GM23338 (cell line): ENCODE results near the gene FNDC3B. TPM values are rescaled to one million over a fixed set of nuclear protein-coding genes. Genes with fewer than 3 reads are reported as not detected.

Experiments used
- ATAC-seq: fragments of 200-7000 bp; cut with Tn5 transposase; 3 replicates; pipeline ENCODE4 v1.9.1; 2020
- DNase-seq: peaks from one replicate; pipeline ENCODE4 v3.0.0-alpha.2; 2015; ENCODE audit warnings: low spot score
- H2AFZ ChIP-seq: fragments of 200-600 bp; sonication (generic); 2 replicates; pipeline ENCODE4 v1.8.0; 2016; ENCODE audit warnings: antibody characterized with exemption, mild to moderate bottlenecking, moderate library complexity
- H3F3A ChIP-seq: fragments of 200-600 bp; sonication (generic); replicated peaks from 2 replicates; pipeline ENCODE4 v1.8.0; 2017; ENCODE audit warnings: antibody characterized with exemption, mixed run types, low read depth
- H3K27ac ChIP-seq: fragments of 200-600 bp; sonication (generic); 2 replicates; pipeline ENCODE4 v1.6.1; 2016; ENCODE audit warnings: low read depth
- H3K27me3 ChIP-seq: fragments of 200-600 bp; sonication (generic); 2 replicates; pipeline ENCODE4 v1.8.0; 2016; ENCODE audit warnings: mild to moderate bottlenecking, mixed run types, moderate library complexity; ENCODE audit not compliant: insufficient read depth
- H3K36me3 ChIP-seq: fragments of 200-600 bp; sonication (generic); 2 replicates; pipeline ENCODE4 v1.8.0; 2016; ENCODE audit warnings: mild to moderate bottlenecking; ENCODE audit not compliant: insufficient read depth
- H3K4me1 ChIP-seq: fragments of 200-600 bp; sonication (generic); 2 replicates; pipeline ENCODE4 v1.8.0; 2016; ENCODE audit warnings: mild to moderate bottlenecking, moderate library complexity; ENCODE audit not compliant: insufficient read depth
- H3K4me2 ChIP-seq: fragments of 200-600 bp; sonication (generic); 2 replicates; pipeline ENCODE4 v1.7.1; 2017; ENCODE audit warnings: mixed run types
- H3K4me3 ChIP-seq: fragments of 200-600 bp; sonication (generic); 2 replicates; pipeline ENCODE4 v1.6.1; 2016; ENCODE audit warnings: mixed run types
- H3K79me2 ChIP-seq: fragments of 200-600 bp; sonication (generic); replicated peaks from 2 replicates; pipeline ENCODE4 v1.8.0; 2017; ENCODE audit warnings: mild to moderate bottlenecking; ENCODE audit not compliant: insufficient read depth
- H3K9me2 ChIP-seq: fragments of 200-600 bp; sonication (generic); 2 replicates; pipeline ENCODE4 v1.8.0; 2017; ENCODE audit not compliant: insufficient read depth
- H4K20me1 ChIP-seq: fragments of 200-600 bp; sonication (generic); replicated peaks from 2 replicates; pipeline ENCODE4 v1.8.0; 2017; ENCODE audit warnings: mild to moderate bottlenecking; ENCODE audit not compliant: insufficient read depth
- H3K27ac Mint-ChIP-seq: 2 replicates; pipeline ENCODE4 v1.8.0; 2020; ENCODE audit warnings: inconsistent platforms, mild to moderate bottlenecking, moderate library complexity, mixed read lengths
- H3K27me3 Mint-ChIP-seq: 3 replicates; pipeline ENCODE4 v1.8.0; 2022; ENCODE audit warnings: low read depth, mild to moderate bottlenecking, moderate library complexity, mixed read lengths, inconsistent platforms; ENCODE audit not compliant: insufficient read depth, poor library complexity
- H3K36me3 Mint-ChIP-seq: 3 replicates; pipeline ENCODE4 v1.8.0; 2021; ENCODE audit warnings: low read depth, mild to moderate bottlenecking, inconsistent platforms, moderate library complexity, mixed read lengths
- H3K4me1 Mint-ChIP-seq: 3 replicates; pipeline ENCODE4 v1.8.0; 2020; ENCODE audit warnings: mild to moderate bottlenecking, inconsistent platforms, mixed read lengths
- H3K4me3 Mint-ChIP-seq: 3 replicates; pipeline ENCODE4 v1.8.0; 2021; ENCODE audit warnings: moderate library complexity, mild to moderate bottlenecking, inconsistent platforms, mixed read lengths
- H3K9me3 Mint-ChIP-seq: 3 replicates; pipeline ENCODE4 v1.8.0; 2020; ENCODE audit warnings: moderate library complexity, mild to moderate bottlenecking, inconsistent platforms, mixed read lengths
- CREB1 ChIP-seq: fragments of 250-450 bp; sonication (Bioruptor Pico); IDR thresholded peaks from 2 replicates; pipeline ENCODE4 v1.5.0; 2020; ENCODE audit warnings: low read depth, mild to moderate bottlenecking, moderate library complexity
- CTCF ChIP-seq, 2 experiments: fragments of 200-600 bp in 1 of 2; sonication (generic) in 1 of 2; conservative IDR thresholded peaks; 2 replicates each; pipeline versions ENCODE4 v1.5.1 to v1.6.1; 2016 to 2017; ENCODE audit warnings: antibody characterized with exemption in 2 of 2, low read depth in 2 of 2, mild to moderate bottlenecking in 2 of 2, moderate library complexity in 1 of 2
- EZH2phosphoT487 ChIP-seq: fragments of 200-600 bp; sonication (generic); IDR thresholded peaks from one replicate; pipeline ENCODE4 v1.8.1; 2018; ENCODE audit warnings: antibody characterized with exemption; ENCODE audit not compliant: unreplicated experiment
- NANOG ChIP-seq: IDR thresholded peaks from 2 replicates; pipeline ENCODE4 v1.6.1; 2016; ENCODE audit warnings: antibody characterized with exemption, borderline replicate concordance
- POLR2AphosphoS5 ChIP-seq: IDR thresholded peaks from 2 replicates; pipeline ENCODE4 v1.6.1; 2016; ENCODE audit warnings: antibody characterized with exemption, low read depth
- polyA plus RNA-seq: library from polyadenylated mRNA; unstranded; fragments of >200 nt; fragmentation: Nextera tagmentation; extraction: Ambion mirVana; gene quantifications from 2 replicates; pipeline ENCODE4 v1.2.1, GENCODE V29; 2016
- total RNA-seq: library from RNA; depleted of rRNA; stranded (reverse); fragments of >200 nt; shearing (Covaris generic); gene quantifications from 2 replicates; pipeline ENCODE4 v1.2.3, GENCODE V29; 2014
- TF ChIP-seq, protein P1 (sequence below): IDR thresholded peaks from one replicate; pipeline ENCODE4 v1.6.1; 2018; ENCODE audit warnings: antibody characterized with exemption; ENCODE audit not compliant: unreplicated experiment

FNDC3B gene
- total and polyA plus RNA-seq, 2 experiments from 2014 or later = 19.1 to 55.4 TPM

DNA sequence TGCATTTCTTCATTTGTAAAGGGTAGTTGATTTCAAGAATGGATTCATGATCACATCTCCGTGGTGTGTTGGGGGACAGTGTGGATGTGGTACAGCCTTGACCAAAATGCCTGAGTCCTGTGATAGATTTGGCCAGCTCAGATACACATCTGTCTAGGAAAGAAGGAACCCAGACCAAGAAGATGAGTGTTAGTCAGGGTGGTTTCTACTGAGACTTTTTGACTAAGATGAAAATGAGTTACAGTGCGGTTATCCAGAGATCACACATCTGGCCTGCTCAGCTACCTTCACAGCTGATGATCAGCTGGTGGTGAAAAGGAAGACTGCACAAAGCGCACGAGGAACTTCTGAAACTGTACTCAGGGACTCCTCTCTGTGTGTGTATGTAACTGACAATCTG is 68.0 kb downstream of the FNDC3B start:
- H3K4me1 Mint-ChIP-seq = peaks cover 71% of the 10 kb centered on the region
- Histone ChIP-seq H3K9me2 (no peaks in the 10 kb centered on the region), H3K36me3 (no peaks in the 10 kb centered on the region), H3K27ac (no peak overlapping the region), H3K4me2 (no peak overlapping the region), H4K20me1 (no peaks in the 10 kb centered on the region), H2AFZ (no peak overlapping the region), H3F3A (no peaks in the 10 kb centered on the region), H3K27me3 (no peaks in the 10 kb centered on the region), H3K4me1 (peaks cover 52% of the 10 kb centered on the region), H3K4me3 (no peak overlapping the region), H3K79me2 (peaks cover 93% of the 10 kb centered on the region)
- no peaks in the 10 kb centered on the region for H3K9me3 Mint-ChIP-seq
- DNase-seq (no peak), ATAC-seq (no peak)
- TF ChIP-seq NANOG (no peak), POLR2AphosphoS5 (no peak), EZH2phosphoT487 (no peak)
- TF ChIP-seq, protein P1, sequence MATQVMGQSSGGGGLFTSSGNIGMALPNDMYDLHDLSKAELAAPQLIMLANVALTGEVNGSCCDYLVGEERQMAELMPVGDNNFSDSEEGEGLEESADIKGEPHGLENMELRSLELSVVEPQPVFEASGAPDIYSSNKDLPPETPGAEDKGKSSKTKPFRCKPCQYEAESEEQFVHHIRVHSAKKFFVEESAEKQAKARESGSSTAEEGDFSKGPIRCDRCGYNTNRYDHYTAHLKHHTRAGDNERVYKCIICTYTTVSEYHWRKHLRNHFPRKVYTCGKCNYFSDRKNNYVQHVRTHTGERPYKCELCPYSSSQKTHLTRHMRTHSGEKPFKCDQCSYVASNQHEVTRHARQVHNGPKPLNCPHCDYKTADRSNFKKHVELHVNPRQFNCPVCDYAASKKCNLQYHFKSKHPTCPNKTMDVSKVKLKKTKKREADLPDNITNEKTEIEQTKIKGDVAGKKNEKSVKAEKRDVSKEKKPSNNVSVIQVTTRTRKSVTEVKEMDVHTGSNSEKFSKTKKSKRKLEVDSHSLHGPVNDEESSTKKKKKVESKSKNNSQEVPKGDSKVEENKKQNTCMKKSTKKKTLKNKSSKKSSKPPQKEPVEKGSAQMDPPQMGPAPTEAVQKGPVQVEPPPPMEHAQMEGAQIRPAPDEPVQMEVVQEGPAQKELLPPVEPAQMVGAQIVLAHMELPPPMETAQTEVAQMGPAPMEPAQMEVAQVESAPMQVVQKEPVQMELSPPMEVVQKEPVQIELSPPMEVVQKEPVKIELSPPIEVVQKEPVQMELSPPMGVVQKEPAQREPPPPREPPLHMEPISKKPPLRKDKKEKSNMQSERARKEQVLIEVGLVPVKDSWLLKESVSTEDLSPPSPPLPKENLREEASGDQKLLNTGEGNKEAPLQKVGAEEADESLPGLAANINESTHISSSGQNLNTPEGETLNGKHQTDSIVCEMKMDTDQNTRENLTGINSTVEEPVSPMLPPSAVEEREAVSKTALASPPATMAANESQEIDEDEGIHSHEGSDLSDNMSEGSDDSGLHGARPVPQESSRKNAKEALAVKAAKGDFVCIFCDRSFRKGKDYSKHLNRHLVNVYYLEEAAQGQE = no peak
- peak overlapping the region; percentile 47; the same call in 1 of the 2 replicates for H3K27ac Mint-ChIP-seq
- peaks cover 8% of the 10 kb centered on the region for H3K27me3 Mint-ChIP-seq
- no peak overlapping the region for H3K4me3 Mint-ChIP-seq
- H3K36me3 Mint-ChIP-seq = peaks cover 3% of the 10 kb centered on the region; the same call in 2 of the 3 replicates

DNA sequence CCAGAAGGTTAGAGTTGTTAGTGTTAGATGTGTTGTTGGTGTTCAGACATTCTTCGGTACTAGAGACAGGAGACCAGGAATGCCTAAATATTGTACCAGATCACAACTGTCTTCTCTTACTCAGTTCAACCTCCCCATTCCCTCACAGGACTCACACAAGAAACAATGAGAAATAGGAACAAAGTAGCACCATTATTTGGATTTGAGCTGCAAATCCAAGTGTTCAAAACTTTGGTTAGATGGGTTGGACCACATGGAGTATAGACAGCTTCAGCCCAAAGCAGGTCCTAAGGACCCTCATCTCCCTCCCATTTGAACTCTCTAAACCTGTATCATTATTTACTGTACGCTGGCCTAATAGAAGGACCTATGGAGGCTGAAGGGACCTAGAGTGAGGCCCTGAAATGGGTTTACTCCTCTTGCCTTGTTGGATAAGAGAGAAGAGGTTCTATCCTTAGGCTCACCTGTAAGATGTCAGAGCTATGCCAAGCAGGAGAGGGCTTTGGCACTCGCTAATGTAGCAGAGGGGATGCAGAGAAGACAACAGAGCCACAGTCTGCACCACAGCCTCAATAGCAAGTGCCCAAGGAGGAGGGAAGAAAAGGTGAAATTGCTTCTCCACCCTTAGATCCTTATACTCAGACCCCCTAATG is 70.9 kb downstream of the FNDC3B start:
- Mint-ChIP-seq H3K36me3 (peaks cover 15% of the 10 kb centered on the region), H3K27me3 (peaks cover 8% of the 10 kb centered on the region)
- no peak for ATAC-seq
- TF ChIP-seq NANOG (no peak), CTCF (conservative IDR thresholded peaks at IDR 0.05; ENCODE audit: low read depth in 2 of 2) (no peak), CREB1 (CRISPR knock-in tag) (no peak), EZH2phosphoT487 (no peak)
- TF ChIP-seq, protein P1 = no peak

More for the DNA sequence above, 70.9 kb downstream of the FNDC3B start:
- Histone ChIP-seq H3F3A (no peaks in the 10 kb centered on the region), H3K9me2 (no peaks in the 10 kb centered on the region), H3K27ac (no peak overlapping the region), H3K4me2 (no peak overlapping the region), H3K79me2 (peaks cover 78% of the 10 kb centered on the region), H3K36me3 (no peaks in the 10 kb centered on the region), H3K27me3 (no peaks in the 10 kb centered on the region), H4K20me1 (no peaks in the 10 kb centered on the region; the same call in 1 of the 2 replicates), H3K4me1 (peaks cover 38% of the 10 kb centered on the region), H3K4me3 (no peak overlapping the region), H2AFZ (no peak overlapping the region)
- no peak overlapping the region for H3K4me3 Mint-ChIP-seq
- H3K4me1 Mint-ChIP-seq = peaks cover 60% of the 10 kb centered on the region
- no peaks in the 10 kb centered on the region for H3K9me3 Mint-ChIP-seq
- DNase-seq = no peak
- H3K27ac Mint-ChIP-seq = no peak overlapping the region
